Endothelial cell of umbilical vein (primary cell): ENCODE data around the gene LRRIQ4. TPM values are rescaled to one million over a fixed set of nuclear protein-coding genes. Genes with fewer than 3 reads are reported as not detected.

ENCODE experiments used
- BruUV-seq: library from RNA; stranded (reverse); fragments of 400-500 nt; replicated peaks from 2 replicates; lab custom pipeline; 2021; lab: Mats Ljungman, UMichigan
- CTCF ChIA-PET: fragments of 300-600, 350-600 bp; sonication (Branson Sonifier 250); formaldehyde crosslinking; loops from one replicate; lab custom pipeline; 2021; ENCODE audit warnings: antibody characterized with exemption, inconsistent platforms; lab: Charles Lee
- POLR2A ChIA-PET: fragments of 300-600, 350-600 bp; sonication (Branson Sonifier 250); formaldehyde crosslinking; loops from one replicate; lab custom pipeline; 2021; ENCODE audit warnings: antibody characterized with exemption, inconsistent platforms; lab: Charles Lee
- DNase-seq: peaks from one replicate; pipeline ENCODE4 v3.0.0-alpha.2; 2011; ENCODE audit warnings: low read depth, low spot score
- FAIRE-seq: peaks from 2 replicates; lab custom pipeline; 2011; peaks lifted over from hg19 to GRCh38; lab: Jason Lieb, UNC
- H2AFZ ChIP-seq: 2 replicates; pipeline ENCODE4 v1.6.0; 2012; ENCODE audit warnings: low read depth, low read length, control low read depth, inconsistent platforms
- H3K27ac ChIP-seq: 2 replicates; pipeline ENCODE4 v1.5.1; 2011; ENCODE audit warnings: low read depth, mild to moderate bottlenecking, control low read depth, low read length, moderate library complexity; ENCODE audit not compliant: insufficient read depth
- H3K27me3 ChIP-seq, 2 experiments: 2 replicates each; pipeline versions ENCODE4 v1.6.0 to v1.6.1; 2011; ENCODE audit warnings: low read length in 2 of 2, mixed read lengths in 1 of 2; ENCODE audit not compliant: control insufficient read depth in 2 of 2, insufficient read depth in 2 of 2
- H3K36me3 ChIP-seq, 2 experiments: 2 replicates in 1 of 2; 3 replicates in 1 of 2; pipeline ENCODE4 v1.5.1; 2011; ENCODE audit warnings: low read length in 2 of 2, mild to moderate bottlenecking in 1 of 2, moderate library complexity in 1 of 2; ENCODE audit not compliant: control insufficient read depth in 2 of 2, insufficient read depth in 2 of 2; ENCODE audit errors: extremely low read depth in 1 of 2
- H3K4me1 ChIP-seq: 3 replicates; pipeline ENCODE4 v1.5.1; 2011; ENCODE audit warnings: mild to moderate bottlenecking, low read length; ENCODE audit not compliant: control insufficient read depth, insufficient read depth; ENCODE audit errors: extremely low read depth
- H3K4me2 ChIP-seq: 2 replicates; pipeline ENCODE4 v1.6.1; 2011; ENCODE audit warnings: low read length, control low read depth, mixed read lengths; ENCODE audit not compliant: insufficient read depth
- H3K4me3 ChIP-seq, 3 experiments: fragments of 200-600 bp in 1 of 3; sonication (generic), shearing (Covaris generic) in 1 of 3; replicated peaks in 1 of 3; 2 replicates each; pipeline ENCODE4 v1.5.1; 2011 to 2016; ENCODE audit warnings: control low read depth in 3 of 3, low read length in 3 of 3, mild to moderate bottlenecking in 2 of 3, inconsistent platforms in 1 of 3, low read depth in 1 of 3, moderate library complexity in 1 of 3; ENCODE audit not compliant: insufficient read depth in 1 of 3
- H3K79me2 ChIP-seq: 2 replicates; pipeline ENCODE4 v1.6.0; 2012; ENCODE audit warnings: low read length, inconsistent platforms; ENCODE audit not compliant: control insufficient read depth, insufficient read depth
- H3K9ac ChIP-seq: replicated peaks from 2 replicates; pipeline ENCODE3; 2011; ENCODE audit warnings: low read length, control low read depth; ENCODE audit not compliant: insufficient read depth; ENCODE audit errors: extremely low read depth
- H3K9me1 ChIP-seq: replicated peaks from 3 replicates; pipeline ENCODE4 v1.6.0; 2011; ENCODE audit warnings: mild to moderate bottlenecking, low read length; ENCODE audit not compliant: control insufficient read depth, insufficient read depth; ENCODE audit errors: extremely low read depth
- H3K9me3 ChIP-seq: replicated peaks from 2 replicates; pipeline ENCODE4 v1.5.1; 2012; ENCODE audit warnings: low read length, inconsistent platforms; ENCODE audit not compliant: control insufficient read depth, insufficient read depth
- H4K20me1 ChIP-seq: replicated peaks from 2 replicates; pipeline ENCODE3; 2011; ENCODE audit warnings: mild to moderate bottlenecking, low read length; ENCODE audit not compliant: control insufficient read depth, insufficient read depth; ENCODE audit errors: extremely low read depth
- CTCF ChIP-seq, 2 donors: IDR thresholded peaks; 1 replicate in 1 of 2; 2 replicates in 1 of 2; pipeline ENCODE4 v1.5.1; 2011; ENCODE audit warnings: low read length in 2 of 2, mild to moderate bottlenecking in 2 of 2, moderate library complexity in 2 of 2, control low read depth in 1 of 2, inconsistent platforms in 1 of 2, low read depth in 1 of 2; ENCODE audit not compliant: insufficient read depth in 1 of 2; ENCODE audit errors: extremely low read depth in 1 of 2
- EZH2 ChIP-seq: IDR thresholded peaks from 2 replicates; pipeline ENCODE4 v1.6.1; 2012; ENCODE audit warnings: borderline replicate concordance, low read depth, mild to moderate bottlenecking, moderate library complexity, low read length, inconsistent platforms; ENCODE audit not compliant: severe bottlenecking
- FOS ChIP-seq: IDR thresholded peaks from 2 replicates; pipeline ENCODE4 v1.6.1; 2011; ENCODE audit warnings: mild to moderate bottlenecking, low read length, moderate library complexity, borderline replicate concordance; ENCODE audit not compliant: insufficient read depth
- GATA2 ChIP-seq: IDR thresholded peaks from 2 replicates; pipeline ENCODE4 v1.7.0; 2011; ENCODE audit warnings: low read depth, mild to moderate bottlenecking, moderate library complexity, mixed read lengths, low read length; ENCODE audit not compliant: insufficient read length, insufficient read depth
- JUN ChIP-seq: IDR thresholded peaks from 2 replicates; pipeline ENCODE4 v1.6.1; 2011; ENCODE audit warnings: borderline replicate concordance, low read depth; ENCODE audit not compliant: insufficient read length, insufficient read depth
- MAX ChIP-seq: IDR thresholded peaks from 2 replicates; pipeline ENCODE4 v1.6.1; 2011; ENCODE audit not compliant: insufficient read depth, insufficient read length
- MYC ChIP-seq: IDR thresholded peaks from one replicate; pipeline ENCODE4 v1.6.1; 2011; ENCODE audit warnings: mild to moderate bottlenecking, low read depth, low read length
- POLR2A ChIP-seq: IDR thresholded peaks from 2 replicates; pipeline ENCODE4 v1.6.1; 2012; ENCODE audit warnings: low read depth, mild to moderate bottlenecking, control low read depth, low read length
- POLR2AphosphoS5 ChIP-seq: IDR thresholded peaks from 2 replicates; pipeline ENCODE4 v1.6.1; 2012; ENCODE audit warnings: low read depth, mild to moderate bottlenecking, control low read depth, low read length, moderate library complexity; ENCODE audit not compliant: insufficient read depth
- dilution Hi-C: fragments of 300-500 bp; cut with MboI; formaldehyde crosslinking; loops from one replicate; pipeline ENCODE4 v1.15.0; 2019; ENCODE audit warnings: low sequenced_read_pairs; ENCODE audit not compliant: extremely low pct_ligation_motif_present
- intact Hi-C: fragments of 100-400 bp; cut with micrococcal nuclease; formaldehyde crosslinking; loops from one replicate; pipeline ENCODE4 v1.10.0; 2022
- polyA plus RNA-seq, 4 experiments: library from polyadenylated mRNA; depleted of rRNA in 3 of 4; stranded (reverse) in 3 of 4; unstranded in 1 of 4; fragments of >200 nt; gene quantifications; 2 replicates each; pipeline versions ENCODE4 v1.2.1 to v1.2.3, GENCODE V29; 2011 to 2012; ENCODE audit warnings: missing spikeins in 1 of 4
- total RNA-seq: library from RNA; stranded (reverse); gene quantifications from 2 replicates; pipeline ENCODE4 v1.2.3, GENCODE V29; 2021

The LRRIQ4 gene
- total and polyA plus RNA-seq, 2 donors (not counting 3 experiments of a cell fraction or from before 2014, with no cell fraction given) = 0.04 TPM; not detected in 1

DNA sequence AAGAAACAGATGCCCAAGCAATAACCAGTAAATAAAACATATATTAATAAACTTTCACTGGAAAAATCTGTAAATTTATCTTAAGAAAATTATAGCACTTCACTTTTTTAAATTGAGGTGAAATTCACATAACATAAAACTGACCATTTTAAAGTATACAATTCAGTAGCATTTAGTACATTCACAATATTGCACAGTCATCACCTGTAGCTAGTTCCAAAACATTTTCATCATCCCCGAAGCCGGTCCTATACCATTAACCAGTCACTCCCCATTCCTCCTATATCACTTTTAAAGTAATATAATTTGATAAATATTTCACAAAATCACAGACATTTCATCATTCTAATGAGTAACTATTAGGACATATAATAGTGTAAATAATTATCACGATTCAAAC, 8.0 kb upstream of the LRRIQ4 start:
- Histone ChIP-seq H3K27me3 (no peaks in the 10 kb centered on the region), H3K4me2 (no peak overlapping the region), H3K4me3 (no peak overlapping the region), H3K9me3 (no peaks in the 10 kb centered on the region), H3K9me1 (no peaks in the 10 kb centered on the region), H4K20me1 (no peaks in the 10 kb centered on the region), H3K4me1 (no peaks in the 10 kb centered on the region), H3K27ac (no peak overlapping the region), H3K9ac (no peak overlapping the region), H3K79me2 (no peaks in the 10 kb centered on the region), H3K36me3 (no peaks in the 10 kb centered on the region), H2AFZ (no peak overlapping the region)
- intact Hi-C loops = no loop called here
- CTCF ChIA-PET = no interaction called here
- TF ChIP-seq MAX (no peak), FOS (no peak), EZH2 (no peak), CTCF (IDR thresholded peaks at IDR 0.05; ENCODE audit: extremely low read depth in 1 of 2, insufficient read depth in 1 of 2, low read depth in 1 of 2, low read length in 2 of 2) (no peak), GATA2 (no peak), POLR2AphosphoS5 (no peak), POLR2A (no peak), MYC (no peak), JUN (no peak)
- FAIRE-seq = no peak
- DNase-seq = no peak
- BruUV-seq = no TSS peak
- POLR2A ChIA-PET = no interaction called here
- dilution Hi-C loops = no loop called here
